ENCODE measurements around the gene PLEKHM3.
A peak's percentile ranks its signal among the peaks of the same experiment; 100 is the strongest.

Gene PLEKHM3

DNA sequence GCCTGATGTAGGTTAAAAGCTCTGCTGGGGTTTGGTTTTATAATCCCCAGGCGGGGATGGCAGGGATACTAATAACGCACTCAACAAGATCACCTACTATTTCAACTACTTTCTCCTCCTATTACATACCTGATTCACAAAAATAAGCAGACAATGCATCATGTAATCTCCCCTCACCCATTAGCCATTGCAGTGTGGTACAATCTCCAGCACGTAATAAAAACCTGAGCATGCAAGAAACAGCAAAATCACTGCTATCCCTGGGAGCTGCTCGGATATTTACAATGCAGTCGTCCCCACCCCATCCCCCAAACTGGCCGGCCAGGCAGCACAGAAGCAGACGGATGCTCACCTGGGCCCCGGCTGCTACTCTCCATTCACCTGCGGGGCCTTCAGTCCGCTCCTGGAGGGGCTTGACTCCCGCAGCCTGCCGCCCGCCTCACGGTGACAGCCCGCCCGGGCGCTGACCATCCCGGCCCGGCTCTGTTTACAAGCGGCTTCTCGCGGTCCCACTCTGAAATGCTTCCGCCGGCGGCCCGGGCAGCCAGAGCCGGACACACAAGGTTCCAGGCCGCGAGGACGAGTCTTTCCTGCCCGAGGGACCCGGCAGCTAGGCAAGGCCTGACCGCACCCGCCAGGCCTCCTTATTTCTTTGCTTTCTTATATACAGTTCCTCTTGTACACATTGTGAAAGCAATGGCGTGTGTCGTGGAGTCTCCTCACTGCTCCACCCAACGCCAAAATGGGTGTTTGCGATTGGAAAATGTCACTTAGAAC, at the start of gene PLEKHM3:
TSS of gene PLEKHM3 (minus strand) at position 491 of the 777 bp plus-strand sequence. CDS start 23,888 bp downstream, outside the sequence.
- intact Hi-C loops (cut with DNase I; ENCODE audit: low total_unique reads), result loop anchor here (10.0 kb wide), 1 partner anchor 260 kb away; the partner anchor contains the start of gene FZD5
- H3K27ac ChIP-seq, result peak within 1 kb of the TSS; percentile 77 to 84

DNA sequence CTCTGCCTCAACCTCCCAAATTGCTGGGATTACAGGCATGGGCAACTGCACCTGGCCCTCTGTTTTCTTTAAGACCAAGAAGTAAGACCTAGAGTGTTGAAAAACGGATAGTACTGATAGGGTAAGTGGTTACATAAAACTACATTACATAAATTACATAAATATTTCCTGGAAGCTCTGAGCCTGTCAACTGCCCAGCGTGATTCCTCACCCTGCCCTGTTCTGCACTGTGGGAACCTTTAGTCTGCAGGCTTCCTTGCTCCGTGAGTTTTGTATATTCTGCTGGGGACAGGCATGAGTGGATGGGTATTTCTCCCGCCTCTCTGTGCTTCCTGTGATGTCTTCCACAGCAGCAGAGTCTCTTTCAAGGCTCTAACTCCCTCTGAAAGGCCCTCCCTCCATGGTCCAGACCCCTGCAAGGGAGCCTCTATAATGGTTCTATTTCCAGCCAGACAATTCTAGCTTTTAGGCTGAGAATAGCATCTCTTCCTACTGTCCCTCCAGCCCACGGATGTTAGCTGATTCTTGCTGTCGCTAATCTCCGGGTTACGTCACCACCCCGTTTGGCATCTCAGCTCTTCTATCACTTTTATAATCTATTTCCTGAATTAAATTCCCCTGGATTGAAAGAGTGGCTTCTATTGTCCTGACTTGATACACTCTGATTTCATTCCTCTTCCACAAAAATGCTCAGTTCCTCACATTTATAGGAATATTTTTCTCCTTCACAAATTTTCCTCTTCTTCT, 49.5 kb upstream of the PLEKHM3 start:
- intact Hi-C loops (cut with DNase I; ENCODE audit: low total_unique reads), result no loop called here
- Histone ChIP-seq H3K27ac (no peak overlapping the region), H3K9me3 (no peaks in the 10 kb centered on the region), H3K4me3 (no peak overlapping the region), H3K27me3 (peaks cover 0 to 12% of the 10 kb centered on the region in 2 donors), H3K4me1 (no peaks in the 10 kb centered on the region), H3K36me3 (no peaks in the 10 kb centered on the region)
- DNase-seq, result no peak
- no peak for TF ChIP-seq CTCF (IDR thresholded peaks at IDR 0.05)

More for the DNA sequence above, at the start of gene PLEKHM3:
- Histone ChIP-seq H3K4me1 (peaks cover 0 to 22% (median 12%) of the 10 kb centered on the region in 4 donors), H3K36me3 (no peaks in the 10 kb centered on the region), H3K9me3 (no peaks in the 10 kb centered on the region), H3K27me3 (no peaks in the 10 kb centered on the region), H3K4me3 (peak within 1 kb of the TSS; percentile 80 to 88)
- TF ChIP-seq CTCF (IDR thresholded peaks at IDR 0.05), result no peak
- DNase-seq, result peak; percentile 83 to 88

- Histone ChIP-seq H3K27me3 (peaks cover 0 to 9% of the 10 kb centered on the region in 2 donors), H3K4me1 (no peaks in the 10 kb centered on the region), H3K4me3 (no peak overlapping the region), H3K36me3 (no peaks in the 10 kb centered on the region), H3K9me3 (no peaks in the 10 kb centered on the region), H3K27ac (no peak overlapping the region)
- peak; percentile 64 to 74 for TF ChIP-seq CTCF (IDR thresholded peaks at IDR 0.05)
- intact Hi-C loops (cut with DNase I; ENCODE audit: low total_unique reads), result no loop called here
- DNase-seq, result peak; percentile 59 to 75
These were observed 47.0 kb upstream of the PLEKHM3 start for GRCh38 chr2:208072250-208072892.

GRCh38 chr2:208069186-208069585, 43.9 kb upstream of the PLEKHM3 start:
- intact Hi-C loops (cut with DNase I; ENCODE audit: low total_unique reads), result no loop called here
- Histone ChIP-seq H3K27ac (no peak overlapping the region), H3K4me1 (no peaks in the 10 kb centered on the region), H3K36me3 (no peaks in the 10 kb centered on the region), H3K27me3 (no peaks in the 10 kb centered on the region), H3K4me3 (no peak overlapping the region), H3K9me3 (no peaks in the 10 kb centered on the region)
- DNase-seq, result no peak
- TF ChIP-seq CTCF (IDR thresholded peaks at IDR 0.05), result no peak

- intact Hi-C loops (cut with DNase I; ENCODE audit: low total_unique reads), result no loop called here
- no peak for DNase-seq
- Histone ChIP-seq H3K36me3 (no peaks in the 10 kb centered on the region), H3K4me1 (no peaks in the 10 kb centered on the region), H3K9me3 (no peaks in the 10 kb centered on the region), H3K27ac (no peak overlapping the region), H3K4me3 (no peak overlapping the region), H3K27me3 (no peaks in the 10 kb centered on the region)
- TF ChIP-seq CTCF (IDR thresholded peaks at IDR 0.05), result no peak
These were observed 40.7 kb upstream of the PLEKHM3 start for GRCh38 chr2:208066016-208066415.

Data from tibial artery (tissue), 4 donors.